ENCODE results near the gene FIGNL2. TPM values are rescaled to one million over a fixed set of nuclear protein-coding genes. Genes with fewer than 3 reads are reported as not detected.

The FIGNL2 gene
- total RNA-seq (0.17 and 0.26 TPM in 2 replicates), polyA plus RNA-seq (0.06 and 0.07 TPM in 2 replicates), polyA minus RNA-seq (ENCODE audit: low replicate concordance) (0.26 TPM in 1 of 2 replicates, not detected in the other)
- 0.05 and 0.06 TPM in 2 replicates for polyA plus RNA-seq (2012)

- no peaks in the 10 kb centered on the region for H3K9me3 ChIP-seq (ENCODE audit: control insufficient read depth, insufficient read depth, low read depth, low read length)
- H3K79me2 ChIP-seq (ENCODE audit: control insufficient read depth, insufficient read depth, low read length): no peaks in the 10 kb centered on the region
- DNase-seq (ENCODE audit: low read depth in 2 of 2): no peak
- H3K9ac ChIP-seq (ENCODE audit: insufficient read depth, low read length): no peak within 1 kb of the TSS
- no peaks in the 10 kb centered on the region for H3K4me1 ChIP-seq (ENCODE audit: control insufficient read depth, extremely low read depth, insufficient read depth, low read length)
- H3K27ac ChIP-seq (ENCODE audit: insufficient read depth, low read length): no peak within 1 kb of the TSS
- H3K27me3 ChIP-seq (ENCODE audit: control insufficient read depth, insufficient read depth, low read length): peaks cover 50% of the 10 kb centered on the region
- H3K4me2 ChIP-seq (ENCODE audit: extremely low read depth, insufficient read depth, low read length): peak within 1 kb of the TSS; percentile 35
- H3K36me3 ChIP-seq (ENCODE audit: control insufficient read depth, insufficient read depth, low read length): no peaks in the 10 kb centered on the region
- TF ChIP-seq EZH2 (IDR thresholded peaks at IDR 0.05; ENCODE audit: low read length, missing control alignments) (no peak), CTCF (conservative IDR thresholded peaks at IDR 0.05 in 1 of 2, IDR thresholded peaks at IDR 0.05 in 1 of 2; ENCODE audit: low read depth in 1 of 2, low read length in 2 of 2) (no peak)
- H3K4me3 ChIP-seq (replicated peaks in 1 of 4; ENCODE audit: control extremely low read depth in 1 of 4, insufficient read depth in 1 of 4, low read depth in 3 of 4, low read length in 4 of 4): peak within 1 kb of the TSS in 3 of 4 experiments; percentile 11 to 51 (median 28)
- no peak within 1 kb of the TSS for H2AFZ ChIP-seq (ENCODE audit: low read length)
- H4K20me1 ChIP-seq (ENCODE audit: control insufficient read depth, extremely low read depth, insufficient read depth, low read length): no peaks in the 10 kb centered on the region
These were observed at the start of gene FIGNL2 for GRCh38 chr12:51848326-51848727. Gene FIGNL2, minus strand, starts transcription at chr12:51848718. Its CDS starts 26,305 bp downstream, at chr12:51822413.

- H3K36me3 ChIP-seq (ENCODE audit: control insufficient read depth, insufficient read depth, low read length): no peaks in the 10 kb centered on the region
- H3K4me1 ChIP-seq (ENCODE audit: control insufficient read depth, extremely low read depth, insufficient read depth, low read length): no peaks in the 10 kb centered on the region
- no peaks in the 10 kb centered on the region for H3K9me3 ChIP-seq (ENCODE audit: control insufficient read depth, insufficient read depth, low read depth, low read length)
- no peak overlapping the region for H3K9ac ChIP-seq (ENCODE audit: insufficient read depth, low read length)
- H3K4me2 ChIP-seq (ENCODE audit: extremely low read depth, insufficient read depth, low read length): no peak overlapping the region
- H3K27me3 ChIP-seq (ENCODE audit: control insufficient read depth, insufficient read depth, low read length): no peaks in the 10 kb centered on the region
- no peaks in the 10 kb centered on the region for H3K79me2 ChIP-seq (ENCODE audit: control insufficient read depth, insufficient read depth, low read length)
- TF ChIP-seq CTCF (conservative IDR thresholded peaks at IDR 0.05 in 1 of 2, IDR thresholded peaks at IDR 0.05 in 1 of 2; ENCODE audit: low read depth in 1 of 2, low read length in 2 of 2): no peak
- TF ChIP-seq EZH2 (IDR thresholded peaks at IDR 0.05; ENCODE audit: low read length, missing control alignments): no peak
- DNase-seq (ENCODE audit: low read depth in 2 of 2): peak in 1 of 2 donors; percentile 57
- no peaks in the 10 kb centered on the region for H4K20me1 ChIP-seq (ENCODE audit: control insufficient read depth, extremely low read depth, insufficient read depth, low read length)
- H3K27ac ChIP-seq (ENCODE audit: insufficient read depth, low read length): no peak overlapping the region
- H2AFZ ChIP-seq (ENCODE audit: low read length): no peak overlapping the region
- H3K4me3 ChIP-seq (replicated peaks in 1 of 4; ENCODE audit: control extremely low read depth in 1 of 4, insufficient read depth in 1 of 4, low read depth in 3 of 4, low read length in 4 of 4): no peak overlapping the region
These were observed 48.7 kb upstream of the FIGNL2 start for GRCh38 chr12:51897181-51897580.

- Histone ChIP-seq H3K4me2 (ENCODE audit: extremely low read depth, insufficient read depth, low read length) (no peak overlapping the region), H4K20me1 (ENCODE audit: control insufficient read depth, extremely low read depth, insufficient read depth, low read length) (no peaks in the 10 kb centered on the region), H3K36me3 (ENCODE audit: control insufficient read depth, insufficient read depth, low read length) (no peaks in the 10 kb centered on the region), H3K9me3 (ENCODE audit: control insufficient read depth, insufficient read depth, low read depth, low read length) (no peaks in the 10 kb centered on the region), H3K9ac (ENCODE audit: insufficient read depth, low read length) (no peak overlapping the region), H3K79me2 (ENCODE audit: control insufficient read depth, insufficient read depth, low read length) (no peaks in the 10 kb centered on the region), H2AFZ (ENCODE audit: low read length) (no peak overlapping the region), H3K27me3 (ENCODE audit: control insufficient read depth, insufficient read depth, low read length) (no peaks in the 10 kb centered on the region), H3K27ac (ENCODE audit: insufficient read depth, low read length) (no peak overlapping the region), H3K4me1 (ENCODE audit: control insufficient read depth, extremely low read depth, insufficient read depth, low read length) (no peaks in the 10 kb centered on the region), H3K4me3 (replicated peaks in 1 of 4; ENCODE audit: control extremely low read depth in 1 of 4, insufficient read depth in 1 of 4, low read depth in 3 of 4, low read length in 4 of 4) (no peak overlapping the region)
- no peak for TF ChIP-seq CTCF (conservative IDR thresholded peaks at IDR 0.05 in 1 of 2, IDR thresholded peaks at IDR 0.05 in 1 of 2; ENCODE audit: low read depth in 1 of 2, low read length in 2 of 2)
- TF ChIP-seq EZH2 (IDR thresholded peaks at IDR 0.05; ENCODE audit: low read length, missing control alignments): no peak
- DNase-seq (ENCODE audit: low read depth in 2 of 2): no peak
These were observed 47.7 kb upstream of the FIGNL2 start for GRCh38 chr12:51896236-51896635.
